Trophoblast cell (in vitro differentiated cells and primary cell): ENCODE measurements around the gene ST6GALNAC4.
A peak's percentile ranks its signal among the peaks of the same experiment; 100 is the strongest.

Source experiments
- DNase-seq, 2 donors: peaks; one replicate each; pipeline ENCODE4 v3.0.0-alpha.2; 2016
- H2AFZ ChIP-seq: 2 replicates; pipeline ENCODE4 v1.6.1; 2013; ENCODE audit warnings: low read length, moderate library complexity, mild to moderate bottlenecking; ENCODE audit not compliant: insufficient read depth, poor library complexity
- H2AK5ac ChIP-seq: 2 replicates; pipeline ENCODE4 v1.6.1; 2013; ENCODE audit warnings: mild to moderate bottlenecking, low read length
- H2BK120ac ChIP-seq: 2 replicates; pipeline ENCODE4 v1.6.1; 2013; ENCODE audit warnings: low read length, mild to moderate bottlenecking, moderate library complexity; ENCODE audit not compliant: insufficient read depth, poor library complexity
- H2BK12ac ChIP-seq: 2 replicates; pipeline ENCODE4 v1.6.1; 2013; ENCODE audit warnings: mild to moderate bottlenecking, low read length, moderate library complexity
- H2BK5ac ChIP-seq: 2 replicates; pipeline ENCODE4 v1.6.1; 2013; ENCODE audit warnings: low read length, low read depth, moderate library complexity, mild to moderate bottlenecking; ENCODE audit not compliant: poor library complexity
- H3K14ac ChIP-seq: 2 replicates; pipeline ENCODE4 v1.6.1; 2013; ENCODE audit warnings: mild to moderate bottlenecking, low read length
- H3K18ac ChIP-seq: 2 replicates; pipeline ENCODE4 v1.6.1; 2013; ENCODE audit warnings: mild to moderate bottlenecking, low read length
- H3K23ac ChIP-seq: 2 replicates; pipeline ENCODE4 v1.6.1; 2013; ENCODE audit warnings: low read length
- H3K27ac ChIP-seq: 2 replicates; pipeline ENCODE4 v1.5.1; 2013; ENCODE audit warnings: low read depth, mild to moderate bottlenecking, inconsistent platforms, low read length, moderate library complexity
- H3K27me3 ChIP-seq: 2 replicates; pipeline ENCODE4 v1.6.1; 2013; ENCODE audit warnings: inconsistent platforms, mild to moderate bottlenecking, low read length, moderate library complexity; ENCODE audit not compliant: insufficient read depth
- H3K36me3 ChIP-seq, 2 experiments: 1 replicate in 1 of 2; 2 replicates in 1 of 2; pipeline ENCODE4 v1.6.1; 2013; ENCODE audit warnings: low read length in 2 of 2, mild to moderate bottlenecking in 2 of 2, moderate library complexity in 1 of 2; ENCODE audit not compliant: insufficient read depth in 2 of 2, control insufficient read depth in 1 of 2
- H3K4ac ChIP-seq: 2 replicates; pipeline ENCODE4 v1.6.1; 2013; ENCODE audit warnings: low read depth, mild to moderate bottlenecking, low read length, moderate library complexity
- H3K4me1 ChIP-seq, 2 experiments: 1 replicate in 1 of 2; 2 replicates in 1 of 2; pipeline ENCODE4 v1.6.1; 2013; ENCODE audit warnings: low read length in 2 of 2, mild to moderate bottlenecking in 2 of 2, moderate library complexity in 1 of 2; ENCODE audit not compliant: insufficient read depth in 2 of 2, control insufficient read depth in 1 of 2
- H3K4me2 ChIP-seq: 2 replicates; pipeline ENCODE4 v1.6.1; 2013; ENCODE audit warnings: inconsistent platforms, mild to moderate bottlenecking, low read length, moderate library complexity
- H3K4me3 ChIP-seq: 2 replicates; pipeline ENCODE4 v1.5.1; 2013; ENCODE audit warnings: mild to moderate bottlenecking, low read depth, low read length, inconsistent platforms
- H3K79me1 ChIP-seq: one replicate; pipeline ENCODE4 v1.6.1; 2013; ENCODE audit warnings: low read length
- H3K79me2 ChIP-seq: 2 replicates; pipeline ENCODE4 v1.6.1; 2013; ENCODE audit warnings: low read length, mild to moderate bottlenecking; ENCODE audit not compliant: control insufficient read depth, insufficient read depth, poor library complexity
- H3K9ac ChIP-seq: 2 replicates; pipeline ENCODE4 v1.6.1; 2013; ENCODE audit warnings: mild to moderate bottlenecking, low read length
- H3K9me3 ChIP-seq: 2 replicates; pipeline ENCODE4 v1.6.1; 2013; ENCODE audit warnings: low read depth, mild to moderate bottlenecking, control low read depth, inconsistent platforms, low read length; ENCODE audit not compliant: insufficient read depth
- H4K12ac ChIP-seq: 2 replicates; pipeline ENCODE4 v1.6.1; 2013; ENCODE audit warnings: low read depth, mild to moderate bottlenecking, low read length, moderate library complexity
- H4K8ac ChIP-seq: 2 replicates; pipeline ENCODE4 v1.6.1; 2013; ENCODE audit warnings: low read depth, mild to moderate bottlenecking, low read length, moderate library complexity
- H4K91ac ChIP-seq: one replicate; pipeline ENCODE4 v1.6.1; 2013; ENCODE audit warnings: low read depth, mild to moderate bottlenecking, low read length, moderate library complexity
- WGBS: extraction: QIAGEN DNeasy Blood & Tissue Kit; methylation state at CpG from one replicate; pipeline ENCODE4 v1.1.7; 2013; ENCODE audit warnings: missing lambda C conversion rate; ENCODE audit not compliant: insufficient read length, insufficient coverage; ENCODE audit errors: extremely low coverage; 5-methylcytosine and 5-hydroxymethylcytosine counted together

ST6GALNAC4 gene

GRCh38 chr9:127899128-127899943 lies 17.5 kb downstream of the ST6GALNAC4 start, which contains the start of gene ST6GALNAC6:
TSS of gene ST6GALNAC6 (minus strand) at chr9:127899603. CDS start at chr9:127897981, 1,622 bp downstream.
- Histone ChIP-seq H2BK12ac (peak within 1 kb of the TSS; percentile 70), H3K23ac (no peak within 1 kb of the TSS), H3K36me3 (peaks cover 16 to 21% of the 10 kb centered on the region in 2 experiments), H2BK120ac (peak within 1 kb of the TSS; percentile 68), H3K27me3 (no peaks in the 10 kb centered on the region), H3K4ac (peak within 1 kb of the TSS; percentile 31), H3K4me2 (peak within 1 kb of the TSS; percentile 97), H2BK5ac (peak within 1 kb of the TSS; percentile 43), H3K4me3 (peak within 1 kb of the TSS; percentile 81), H4K8ac (peak within 1 kb of the TSS; percentile 84), H3K4me1 (peaks cover 14 to 26% of the 10 kb centered on the region in 2 experiments), H3K79me2 (peaks cover 4% of the 10 kb centered on the region), H3K9me3 (peaks cover 8% of the 10 kb centered on the region), H2AFZ (peak within 1 kb of the TSS; percentile 85), H3K79me1 (peaks cover 13% of the 10 kb centered on the region), H3K9ac (peak within 1 kb of the TSS; percentile 70), H4K12ac (peak within 1 kb of the TSS; percentile 74), H3K18ac (peak within 1 kb of the TSS; percentile 48), H3K27ac (no peak within 1 kb of the TSS), H3K14ac (peak within 1 kb of the TSS; percentile 77), H4K91ac (peak within 1 kb of the TSS; percentile 75), H2AK5ac (peak within 1 kb of the TSS; percentile 44)
- DNase-seq, result peak; percentile 48 to 79
- WGBS, result no CpG with 5 or more reads among the region's 89 CpGs

GRCh38 chr9:127898433-127899127 lies 18.3 kb downstream of the ST6GALNAC4 start:
- Histone ChIP-seq H4K8ac (peak overlapping the region; percentile 84), H3K79me1 (peaks cover 11% of the 10 kb centered on the region), H3K23ac (no peak overlapping the region), H3K9me3 (peaks cover 15% of the 10 kb centered on the region), H3K4me2 (peak overlapping the region; percentile 97), H3K27me3 (no peaks in the 10 kb centered on the region), H3K4me3 (peak overlapping the region; percentile 81), H3K79me2 (peaks cover 4% of the 10 kb centered on the region), H2BK120ac (peak overlapping the region; percentile 68), H3K36me3 (peaks cover 23 to 29% of the 10 kb centered on the region in 2 experiments), H4K12ac (peak overlapping the region; percentile 74), H3K14ac (peak overlapping the region; percentile 77), H2AFZ (peak overlapping the region; percentile 73), H3K18ac (peak overlapping the region; percentile 48), H3K4me1 (peaks cover 10 to 23% of the 10 kb centered on the region in 2 experiments), H2BK12ac (peak overlapping the region; percentile 70), H3K4ac (peak overlapping the region; percentile 31), H2BK5ac (peak overlapping the region; percentile 23), H4K91ac (peak overlapping the region; percentile 75), H3K9ac (peak overlapping the region; percentile 70), H3K27ac (no peak overlapping the region), H2AK5ac (peak overlapping the region; percentile 44)
- WGBS, result no CpG with 5 or more reads among the region's 32 CpGs
- peak; percentile 41 to 53 for DNase-seq

GRCh38 chr9:127897193-127897692 lies 19.6 kb downstream of the ST6GALNAC4 start:
- Histone ChIP-seq H4K8ac (peak overlapping the region; percentile 11), H4K91ac (peak overlapping the region; percentile 49), H2AK5ac (no peak overlapping the region), H3K9ac (no peak overlapping the region), H3K4me1 (peaks cover 7 to 22% of the 10 kb centered on the region in 2 experiments), H2BK5ac (no peak overlapping the region), H3K14ac (no peak overlapping the region), H2BK120ac (no peak overlapping the region), H3K36me3 (peaks cover 33 to 37% of the 10 kb centered on the region in 2 experiments), H3K4me2 (peak overlapping the region; percentile 32), H2AFZ (peak overlapping the region; percentile 74), H3K18ac (peak overlapping the region; percentile 58), H3K4ac (no peak overlapping the region), H3K9me3 (peaks cover 23% of the 10 kb centered on the region), H3K4me3 (no peak overlapping the region), H3K23ac (no peak overlapping the region), H3K79me2 (peaks cover 4% of the 10 kb centered on the region), H4K12ac (peak overlapping the region; percentile 32), H3K27ac (peak overlapping the region; percentile 6), H3K27me3 (no peaks in the 10 kb centered on the region), H3K79me1 (peaks cover 11% of the 10 kb centered on the region), H2BK12ac (no peak overlapping the region)
- no CpG with 5 or more reads among the region's 19 CpGs for WGBS
- DNase-seq, result peak in 1 of 2 donors; percentile 10
